Fibroblast of the aortic adventitia (primary cell): ENCODE measurements around the gene OR52R1. TPM values are rescaled to one million over a fixed set of nuclear protein-coding genes. Genes with fewer than 3 reads are reported as not detected.

Experiments
- DNase-seq: peaks from one replicate; pipeline ENCODE4 v3.0.0-alpha.2; 2010; ENCODE audit warnings: low read depth
- H3K4me3 ChIP-seq: 2 replicates; pipeline ENCODE4 v1.5.1; 2011; ENCODE audit warnings: low read depth, mild to moderate bottlenecking, control low read depth, low read length, moderate library complexity
- total RNA-seq: library from RNA; depleted of rRNA; stranded (reverse); fragments of >200 nt; gene quantifications from 2 replicates; pipeline ENCODE4 v1.2.3, GENCODE V29; 2012; ENCODE audit warnings: low replicate concordance
- TF ChIP-seq, protein P1 (sequence below): IDR thresholded peaks from 2 replicates; pipeline ENCODE4 v1.5.1; 2011; ENCODE audit warnings: mild to moderate bottlenecking, low read length, control low read depth, inconsistent platforms; ENCODE audit not compliant: insufficient read depth

Gene OR52R1
- not detected in 2 replicates for total RNA-seq

DNA sequence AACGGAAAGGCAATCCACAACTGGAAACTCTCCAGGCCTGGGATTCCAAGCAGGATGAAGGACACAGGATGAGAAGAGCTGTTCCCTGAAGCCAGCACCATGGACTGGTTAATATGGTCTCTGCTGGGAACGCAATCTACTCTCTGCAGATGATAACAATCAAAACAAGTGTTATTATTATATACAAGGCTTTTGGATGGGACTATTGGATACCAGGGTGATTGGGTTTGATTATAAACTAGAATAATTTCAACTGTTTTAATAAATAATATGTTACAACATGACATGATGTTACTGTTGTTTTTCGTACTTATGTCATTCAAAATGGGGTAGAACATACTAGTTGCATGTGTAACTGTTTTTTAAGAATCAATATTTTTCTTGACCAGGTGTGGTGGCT, at the start of gene OR52R1:
Gene OR52R1 (minus strand): TSS at position 101 of the 400 bp plus-strand sequence. CDS start 0 bp downstream, at position 101.
- no peak for DNase-seq
- H3K4me3 ChIP-seq: no peak within 1 kb of the TSS
- TF ChIP-seq, protein P1, sequence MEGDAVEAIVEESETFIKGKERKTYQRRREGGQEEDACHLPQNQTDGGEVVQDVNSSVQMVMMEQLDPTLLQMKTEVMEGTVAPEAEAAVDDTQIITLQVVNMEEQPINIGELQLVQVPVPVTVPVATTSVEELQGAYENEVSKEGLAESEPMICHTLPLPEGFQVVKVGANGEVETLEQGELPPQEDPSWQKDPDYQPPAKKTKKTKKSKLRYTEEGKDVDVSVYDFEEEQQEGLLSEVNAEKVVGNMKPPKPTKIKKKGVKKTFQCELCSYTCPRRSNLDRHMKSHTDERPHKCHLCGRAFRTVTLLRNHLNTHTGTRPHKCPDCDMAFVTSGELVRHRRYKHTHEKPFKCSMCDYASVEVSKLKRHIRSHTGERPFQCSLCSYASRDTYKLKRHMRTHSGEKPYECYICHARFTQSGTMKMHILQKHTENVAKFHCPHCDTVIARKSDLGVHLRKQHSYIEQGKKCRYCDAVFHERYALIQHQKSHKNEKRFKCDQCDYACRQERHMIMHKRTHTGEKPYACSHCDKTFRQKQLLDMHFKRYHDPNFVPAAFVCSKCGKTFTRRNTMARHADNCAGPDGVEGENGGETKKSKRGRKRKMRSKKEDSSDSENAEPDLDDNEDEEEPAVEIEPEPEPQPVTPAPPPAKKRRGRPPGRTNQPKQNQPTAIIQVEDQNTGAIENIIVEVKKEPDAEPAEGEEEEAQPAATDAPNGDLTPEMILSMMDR: no peak

DNA sequence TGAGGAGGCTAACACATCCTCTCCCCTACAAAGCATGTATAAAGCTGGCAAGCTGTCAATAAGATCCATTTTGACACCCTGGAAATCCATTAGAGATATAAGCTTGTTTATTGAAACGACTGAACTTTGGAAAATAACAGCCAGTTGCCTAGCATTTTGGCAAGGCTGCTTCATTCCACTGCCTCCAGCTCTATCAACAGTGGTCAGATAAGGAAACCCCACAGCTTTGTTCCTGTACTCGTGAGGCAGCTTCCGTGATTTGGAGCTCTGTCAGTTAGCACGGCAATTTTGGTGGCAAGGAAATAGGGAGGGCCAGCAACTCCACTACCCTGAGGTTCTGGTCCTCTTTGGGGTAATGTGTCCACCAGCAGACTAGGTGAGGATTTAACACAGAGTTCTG, 46.9 kb upstream of the OR52R1 start:
- no peak overlapping the region for H3K4me3 ChIP-seq
- TF ChIP-seq, protein P1: no peak
- DNase-seq: peak; percentile 19

DNA sequence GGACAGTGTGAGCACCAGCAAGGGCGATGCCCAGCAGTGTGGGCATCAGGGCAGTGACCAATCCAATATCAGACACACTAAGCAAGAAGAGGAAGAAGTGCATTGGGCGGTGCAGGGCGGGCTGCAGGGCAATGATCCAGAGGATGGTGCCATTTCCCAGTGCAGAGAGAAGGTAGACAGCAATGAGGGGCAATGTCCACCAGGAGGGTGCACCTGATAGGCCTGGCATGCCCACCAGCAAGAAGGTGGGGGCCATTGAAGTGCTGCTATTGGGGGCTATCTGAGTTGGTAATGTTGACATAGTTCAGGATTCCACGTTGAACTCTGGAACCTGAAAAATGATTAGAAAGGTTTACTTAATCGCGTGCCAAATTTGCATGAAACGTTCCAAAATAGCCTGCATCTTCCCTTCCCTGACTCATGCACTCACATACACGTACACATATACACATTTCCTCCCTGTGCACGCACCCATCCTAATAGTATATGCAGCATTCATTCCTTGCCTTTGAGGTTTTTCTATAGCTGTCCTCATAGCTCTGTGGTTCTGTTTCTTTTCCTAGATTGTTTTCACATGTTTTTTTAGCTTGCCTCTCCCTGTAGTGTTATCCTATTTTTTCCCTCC, 44.8 kb upstream of the OR52R1 start, which contains the start of gene OR51S1:
Gene OR51S1 (minus strand): TSS at position 301 of the 625 bp plus-strand sequence. CDS start 0 bp downstream, at position 301.
- no peak for DNase-seq
- H3K4me3 ChIP-seq: no peak within 1 kb of the TSS
- TF ChIP-seq, protein P1: no peak

DNA sequence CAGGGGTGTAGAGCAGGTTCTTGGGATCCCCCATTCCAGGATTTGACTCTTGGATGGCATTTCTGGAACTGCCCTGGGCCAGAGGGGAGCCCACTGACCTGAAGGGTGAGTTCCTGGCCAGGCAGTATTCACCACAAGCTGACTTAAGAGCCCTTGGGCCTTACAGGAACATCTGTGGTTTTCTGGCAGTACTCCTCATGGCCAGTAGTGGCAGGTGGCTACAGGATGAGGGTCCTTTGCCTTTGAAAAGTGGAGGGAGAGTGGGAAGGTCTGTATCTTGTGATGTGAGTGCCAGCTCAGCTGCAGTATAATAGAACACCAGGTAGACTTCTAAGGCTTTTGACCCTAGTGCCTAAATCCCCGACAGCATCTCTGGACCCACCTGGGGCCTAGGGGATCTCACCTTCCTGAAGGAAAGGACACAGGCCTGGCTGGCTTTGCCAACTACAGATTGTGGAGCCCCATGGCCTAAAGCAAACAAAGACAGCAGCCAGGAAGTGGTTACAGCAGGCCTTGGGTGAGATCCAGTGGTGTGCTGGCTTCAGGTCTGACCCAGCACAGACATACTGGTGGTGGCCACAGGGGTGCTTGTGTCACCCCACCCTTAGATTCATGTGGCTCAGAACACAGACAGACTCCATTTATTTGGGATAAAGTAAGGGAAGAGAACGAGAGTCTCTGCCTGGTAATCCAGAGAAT, 35.8 kb upstream of the OR52R1 start:
- no peak overlapping the region for H3K4me3 ChIP-seq
- TF ChIP-seq, protein P1: no peak
- no peak for DNase-seq

DNA sequence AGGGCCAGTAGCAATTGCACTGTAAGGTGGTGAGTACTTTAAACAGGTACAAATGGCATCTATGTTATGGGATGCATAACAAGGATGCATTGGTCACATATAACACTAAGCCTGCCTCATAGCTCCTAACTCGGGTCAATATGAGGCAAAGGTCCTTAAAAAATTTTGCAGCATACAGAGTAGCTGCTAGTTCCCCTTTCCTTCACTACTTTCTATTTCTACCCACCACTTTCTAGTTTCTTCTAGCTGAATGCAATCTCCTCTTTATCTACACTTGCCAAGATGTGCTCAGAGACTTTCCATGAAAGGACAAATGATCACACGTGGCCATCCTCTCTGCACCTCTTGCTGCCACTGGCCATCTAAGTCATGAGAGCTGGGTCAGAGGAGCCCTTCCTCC, 26.7 kb upstream of the OR52R1 start:
- TF ChIP-seq, protein P1: no peak

DNA sequence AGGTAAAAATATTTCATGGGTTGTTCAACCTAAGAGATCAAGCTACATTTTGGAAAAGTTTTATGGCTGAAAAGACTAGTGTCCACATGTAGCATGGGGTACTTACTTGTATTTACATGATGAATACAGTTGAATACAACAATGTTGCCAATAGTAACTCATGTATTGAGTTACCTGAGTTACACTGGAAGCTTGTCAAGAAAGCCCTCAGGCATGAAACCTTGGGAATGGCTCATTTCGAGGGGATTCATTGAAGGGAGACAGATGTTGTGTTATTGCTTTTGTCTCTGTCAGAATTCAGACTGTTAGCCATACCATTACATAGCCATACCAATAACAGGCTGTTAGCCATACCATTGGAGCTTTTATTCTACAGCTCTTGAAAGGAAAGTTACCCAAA, 26.2 kb upstream of the OR52R1 start:
- TF ChIP-seq, protein P1: no peak
- H3K4me3 ChIP-seq: no peak overlapping the region
- no peak for DNase-seq

More for the DNA sequence above, 26.7 kb upstream of the OR52R1 start:
- DNase-seq: no peak
- H3K4me3 ChIP-seq: no peak overlapping the region
